ENCODE results near the gene PTX3.

Gene PTX3

GRCh38 chr3:157471064-157471463, 34.4 kb downstream of the PTX3 start:
- DNase-seq (ENCODE audit: low read depth): no peak
- no peak for TF ChIP-seq CTCF (conservative IDR thresholded peaks at IDR 0.05; ENCODE audit: low read length)
- H3K4me3 ChIP-seq (ENCODE audit: low read length): no peak overlapping the region

- no peak for TF ChIP-seq CTCF (conservative IDR thresholded peaks at IDR 0.05; ENCODE audit: low read length)
- DNase-seq (ENCODE audit: low read depth): no peak
- H3K4me3 ChIP-seq (ENCODE audit: low read length): no peak overlapping the region
Observed at GRCh38 chr3:157472648-157473047, 36.0 kb downstream of the PTX3 start.

GRCh38 chr3:157475921-157476414, 39.3 kb downstream of the PTX3 start:
- peak; percentile 57 for DNase-seq (ENCODE audit: low read depth)
- TF ChIP-seq CTCF (conservative IDR thresholded peaks at IDR 0.05; ENCODE audit: low read length): no peak
- H3K4me3 ChIP-seq (ENCODE audit: low read length): no peak overlapping the region

DNA sequence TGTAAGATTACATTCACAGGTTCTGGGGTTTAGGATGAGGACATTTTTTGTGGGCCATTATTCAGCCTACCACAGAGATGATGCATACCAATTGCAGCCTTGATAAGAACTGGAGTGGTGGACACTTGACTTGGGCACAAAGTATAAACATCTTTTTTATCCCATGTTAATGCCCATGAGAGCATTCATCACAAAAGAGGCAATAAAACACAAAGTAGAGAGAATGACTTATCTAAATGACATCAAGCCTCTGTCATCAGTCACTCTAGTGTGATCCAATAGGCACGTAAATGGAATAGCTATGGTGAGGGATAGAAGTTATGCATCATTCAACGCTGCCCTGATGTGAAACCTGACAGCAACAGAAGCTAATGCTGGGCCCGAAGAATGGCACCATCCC, 40.8 kb downstream of the PTX3 start:
- TF ChIP-seq CTCF (conservative IDR thresholded peaks at IDR 0.05; ENCODE audit: low read length): no peak
- no peak for DNase-seq (ENCODE audit: low read depth)
- H3K4me3 ChIP-seq (ENCODE audit: low read length): no peak overlapping the region

DNA sequence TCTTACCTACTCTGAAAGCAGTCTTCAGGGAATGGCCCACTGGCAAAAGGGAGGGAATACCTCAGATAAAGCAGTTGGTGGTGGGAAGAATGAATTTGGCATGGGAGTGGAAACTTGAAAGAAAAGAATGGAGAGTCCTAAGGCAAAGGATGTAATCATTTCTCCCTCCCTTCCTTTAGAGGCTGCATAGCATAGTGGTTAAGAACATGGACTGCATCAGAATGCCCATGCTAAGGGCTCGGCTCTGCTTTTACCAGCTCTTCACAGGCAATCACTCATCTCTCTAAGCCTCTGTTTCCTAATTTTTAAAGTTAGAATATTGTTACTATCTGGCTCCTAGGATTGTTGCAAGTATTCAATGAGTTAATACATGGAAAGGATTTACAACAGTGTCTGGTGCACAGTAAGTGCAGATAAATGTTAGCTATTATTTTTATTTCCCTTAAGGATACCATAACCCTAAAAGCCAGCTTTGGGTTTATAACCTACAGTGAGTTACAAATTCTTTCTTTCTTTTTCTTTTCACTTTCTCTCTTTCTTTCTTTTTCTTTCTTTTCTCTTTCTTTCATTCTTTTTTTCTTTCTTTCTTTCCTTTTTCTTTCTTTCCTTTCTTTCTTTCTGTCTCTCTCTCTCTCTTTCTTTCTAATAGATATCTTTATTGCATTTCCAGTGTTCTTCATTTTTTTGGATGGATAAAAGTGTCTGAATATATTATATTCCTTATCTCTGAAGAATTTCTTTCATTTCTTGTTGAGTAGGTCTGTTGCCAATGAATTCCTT, 43.0 kb downstream of the PTX3 start:
- no peak overlapping the region for H3K4me3 ChIP-seq (ENCODE audit: low read length)
- TF ChIP-seq CTCF (conservative IDR thresholded peaks at IDR 0.05; ENCODE audit: low read length): no peak
- DNase-seq (ENCODE audit: low read depth): no peak

GRCh38 chr3:157487339-157487738, 50.7 kb downstream of the PTX3 start:
- H3K4me3 ChIP-seq (ENCODE audit: low read length): no peak overlapping the region
- TF ChIP-seq CTCF (conservative IDR thresholded peaks at IDR 0.05; ENCODE audit: low read length): no peak
- DNase-seq (ENCODE audit: low read depth): no peak

DNA sequence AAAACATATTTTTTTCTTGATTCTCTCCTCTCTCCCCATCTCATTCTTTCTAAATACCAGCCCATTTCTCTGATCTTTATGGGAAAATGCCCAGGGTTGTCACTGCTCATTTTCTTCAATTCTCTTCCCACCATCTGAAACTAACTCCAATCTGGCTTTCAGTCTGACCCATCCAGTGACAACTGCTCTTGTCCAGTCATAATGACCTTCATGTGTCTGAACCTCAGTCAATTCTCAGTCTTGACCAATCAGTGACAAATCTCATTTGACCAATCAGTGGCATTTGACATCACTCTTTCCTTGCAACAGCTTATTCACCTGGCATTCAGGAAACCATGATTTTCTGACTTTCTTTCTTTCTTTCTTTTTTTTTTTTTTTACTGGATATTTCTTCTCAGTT, 51.5 kb downstream of the PTX3 start:
- TF ChIP-seq CTCF (conservative IDR thresholded peaks at IDR 0.05; ENCODE audit: low read length): no peak
- H3K4me3 ChIP-seq (ENCODE audit: low read length): no peak overlapping the region

More for the DNA sequence above, 51.5 kb downstream of the PTX3 start:
- DNase-seq (ENCODE audit: low read depth): no peak

Data from AG10803 (cell line).